GM13977 (cell line): ENCODE measurements around the gene ARL5A.

Experiments used
- DNase-seq: peaks from one replicate; pipeline ENCODE4 v3.0.0; 2012; ENCODE audit warnings: low spot score
- in situ Hi-C: fragments of 300-500 bp; cut with MboI; formaldehyde crosslinking; loops from one replicate; pipeline ENCODE4 v1.12.0; 2022; ENCODE audit warnings: low sequenced_read_pairs, low pct_unique_long_range_greater_than_20kb, mixed read lengths, inconsistent platforms; ENCODE audit not compliant: unreplicated experiment
- TF ChIP-seq, protein P1 (sequence below): IDR thresholded peaks from 2 replicates; pipeline ENCODE4 v1.5.1; 2012; ENCODE audit warnings: mild to moderate bottlenecking, control low read depth; ENCODE audit not compliant: insufficient read depth; ENCODE audit errors: extremely low read depth, missing control alignments

Gene ARL5A

DNA sequence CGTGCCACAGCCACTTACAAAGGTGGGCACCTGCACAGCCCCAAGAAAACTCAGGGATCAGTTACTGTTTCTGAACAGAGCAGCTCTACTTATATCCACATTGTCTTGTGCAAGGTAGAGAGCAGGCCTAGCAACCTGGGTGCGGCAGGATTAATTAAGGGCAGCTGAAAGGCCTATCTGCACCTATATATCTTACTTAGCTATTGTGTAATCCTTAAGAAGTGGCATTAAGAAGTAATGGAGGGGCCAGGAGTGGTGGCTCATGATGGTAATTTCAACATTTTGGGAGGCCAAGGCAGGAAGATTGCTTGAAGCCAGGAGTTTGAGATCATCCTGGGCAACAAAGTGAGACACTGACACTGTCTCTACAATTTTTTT lies 12.8 kb upstream of the ARL5A start:
- TF ChIP-seq, protein P1, sequence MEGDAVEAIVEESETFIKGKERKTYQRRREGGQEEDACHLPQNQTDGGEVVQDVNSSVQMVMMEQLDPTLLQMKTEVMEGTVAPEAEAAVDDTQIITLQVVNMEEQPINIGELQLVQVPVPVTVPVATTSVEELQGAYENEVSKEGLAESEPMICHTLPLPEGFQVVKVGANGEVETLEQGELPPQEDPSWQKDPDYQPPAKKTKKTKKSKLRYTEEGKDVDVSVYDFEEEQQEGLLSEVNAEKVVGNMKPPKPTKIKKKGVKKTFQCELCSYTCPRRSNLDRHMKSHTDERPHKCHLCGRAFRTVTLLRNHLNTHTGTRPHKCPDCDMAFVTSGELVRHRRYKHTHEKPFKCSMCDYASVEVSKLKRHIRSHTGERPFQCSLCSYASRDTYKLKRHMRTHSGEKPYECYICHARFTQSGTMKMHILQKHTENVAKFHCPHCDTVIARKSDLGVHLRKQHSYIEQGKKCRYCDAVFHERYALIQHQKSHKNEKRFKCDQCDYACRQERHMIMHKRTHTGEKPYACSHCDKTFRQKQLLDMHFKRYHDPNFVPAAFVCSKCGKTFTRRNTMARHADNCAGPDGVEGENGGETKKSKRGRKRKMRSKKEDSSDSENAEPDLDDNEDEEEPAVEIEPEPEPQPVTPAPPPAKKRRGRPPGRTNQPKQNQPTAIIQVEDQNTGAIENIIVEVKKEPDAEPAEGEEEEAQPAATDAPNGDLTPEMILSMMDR, result no peak
- in situ Hi-C loops, result no loop called here
- DNase-seq, result no peak

DNA sequence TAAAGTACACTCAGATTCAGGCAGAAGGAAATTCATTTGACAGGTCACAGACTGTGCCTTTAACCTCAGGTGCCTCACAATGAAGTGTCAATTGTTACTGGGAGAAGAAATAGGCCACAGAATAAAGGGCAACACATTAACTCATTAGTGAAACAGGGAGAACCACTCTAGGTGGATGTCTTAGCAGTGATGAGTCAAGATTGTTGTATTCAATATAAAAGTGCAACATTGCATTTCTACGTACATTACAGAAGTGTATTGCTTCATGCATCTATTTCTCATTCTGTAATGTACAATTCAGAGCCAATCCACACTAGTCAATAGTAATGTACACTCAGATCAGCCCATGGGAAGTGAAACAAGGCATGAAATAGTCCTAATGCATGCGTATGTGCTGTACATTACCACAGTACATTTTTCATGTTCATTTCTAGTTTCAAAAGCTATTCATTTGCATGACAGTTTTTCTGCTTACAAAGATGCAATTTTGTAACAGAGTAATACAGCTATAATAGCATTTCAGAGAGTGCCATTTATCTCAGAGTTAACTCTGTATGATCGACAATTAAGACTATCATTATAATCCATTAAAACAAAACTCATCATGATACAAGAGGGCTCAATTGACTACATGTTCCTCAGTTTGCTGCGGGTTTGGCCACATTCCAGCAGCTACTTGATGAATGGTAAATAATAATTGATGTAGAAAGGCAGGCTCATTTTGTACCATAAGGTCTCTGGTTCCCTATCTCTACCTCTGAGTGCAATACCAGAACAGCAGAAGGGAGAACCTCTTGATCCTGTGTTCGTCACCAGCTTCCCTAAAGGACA lies 12.2 kb upstream of the ARL5A start:
- TF ChIP-seq, protein P1, result no peak
- in situ Hi-C loops, result no loop called here
- peak; percentile 58 for DNase-seq

DNA sequence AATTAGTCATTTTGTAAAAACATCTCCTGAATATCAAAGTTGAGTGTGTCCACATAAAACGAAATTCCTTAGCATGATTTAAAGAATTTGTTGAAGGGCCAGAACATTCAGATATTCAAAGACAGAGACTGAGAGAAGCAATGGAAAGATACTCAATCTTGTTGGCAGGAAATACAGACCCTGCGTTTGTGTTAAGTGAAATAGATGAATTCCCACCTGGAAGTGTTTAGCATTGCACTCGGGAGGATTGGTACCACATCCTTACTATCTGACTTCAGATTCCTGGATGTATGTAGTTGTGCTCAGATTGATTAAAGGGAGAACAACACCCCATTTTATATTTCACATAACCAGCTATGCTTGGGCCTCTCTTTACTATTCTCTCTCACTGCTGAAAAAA lies 9.7 kb upstream of the ARL5A start:
- DNase-seq, result no peak
- in situ Hi-C loops, result no loop called here
- TF ChIP-seq, protein P1, result no peak

DNA sequence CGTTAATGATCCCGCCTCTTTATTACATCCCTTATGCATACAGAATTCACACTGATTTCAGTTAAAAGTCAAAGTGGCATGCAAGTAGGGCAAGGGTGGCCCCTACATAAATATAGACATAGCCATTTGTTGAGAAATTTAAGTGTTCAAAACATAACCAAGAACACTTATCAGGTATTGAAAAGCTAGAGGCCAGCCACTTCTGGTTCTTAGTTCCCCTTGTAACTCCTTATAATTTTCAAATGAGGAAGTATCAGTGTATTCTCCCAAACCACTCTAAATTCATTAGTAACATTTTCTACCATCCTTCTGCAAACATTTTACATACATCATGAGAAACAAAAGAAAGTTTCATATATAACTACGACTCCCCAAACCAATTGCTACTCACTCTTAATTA lies 5.8 kb upstream of the ARL5A start:
- in situ Hi-C loops, result no loop called here
- TF ChIP-seq, protein P1, result no peak

DNA sequence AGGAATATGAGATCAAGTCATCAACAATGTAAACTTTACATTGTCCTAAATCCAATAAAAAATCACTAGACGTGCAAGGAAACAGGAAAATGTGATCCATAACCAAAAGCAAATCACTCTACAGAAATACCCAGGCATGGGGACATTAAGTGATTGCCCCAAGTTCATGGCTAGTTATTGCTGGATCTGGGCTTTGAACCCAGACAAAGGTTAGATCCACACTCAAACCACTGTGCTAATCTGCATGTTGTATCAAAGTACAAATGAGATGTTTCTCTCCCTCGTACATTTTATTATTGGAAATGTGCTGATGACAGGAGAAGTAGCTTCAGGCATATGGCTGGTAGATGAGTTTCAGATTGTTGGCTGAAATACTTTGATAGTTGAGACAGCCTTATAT lies 2.7 kb upstream of the ARL5A start:
- TF ChIP-seq, protein P1, result no peak
- in situ Hi-C loops, result no loop called here
- no peak for DNase-seq

More for the DNA sequence above, 5.8 kb upstream of the ARL5A start:
- no peak for DNase-seq

DNA sequence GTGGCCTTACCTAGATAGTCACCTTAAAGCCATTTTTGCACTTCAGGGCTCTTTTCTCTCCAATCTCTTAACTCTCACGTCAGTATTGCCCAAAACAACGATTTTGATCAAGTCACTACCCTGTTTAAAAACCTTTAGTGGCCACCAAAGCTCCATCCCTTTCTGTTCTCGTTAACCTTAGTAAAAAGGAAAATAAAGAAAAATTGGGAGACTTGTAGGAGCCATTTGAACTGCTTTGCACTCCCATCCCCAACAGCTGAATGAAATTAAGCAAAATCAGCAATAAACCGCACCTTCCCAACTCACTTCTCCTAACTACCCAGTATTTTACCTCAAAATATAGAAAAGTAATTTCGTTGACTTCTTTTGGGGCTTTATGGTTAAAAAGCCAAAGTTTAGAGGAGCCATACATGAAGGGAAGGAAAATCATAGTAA lies 686 bp upstream of the ARL5A start:
- TF ChIP-seq, protein P1, result no peak
- DNase-seq, result no peak
- in situ Hi-C loops, result no loop called here
